K562 (cell line): ENCODE results near the gene ANK2. TPM values are rescaled to one million over a fixed set of nuclear protein-coding genes. Genes with fewer than 3 reads are reported as not detected.

Experiments
- ATAC-seq: fragments of 200-7000 bp; cut with Tn5 transposase; 3 replicates; pipeline ENCODE4 v1.9.1; 2020; ENCODE audit warnings: moderate library complexity
- BruUV-seq: library from RNA; stranded (reverse); fragments of 400-500 nt; replicated peaks from 2 replicates; lab custom pipeline; 2021; lab: Mats Ljungman, UMichigan
- CTCF ChIA-PET: fragments of 300-600 bp; formaldehyde crosslinking; extraction: SDS; loops from one replicate; lab custom pipeline; 2021; ENCODE audit warnings: low intra/inter-chr PET ratio; lab: Yijun Ruan, JAX
- POLR2A ChIA-PET: fragments of 300-600, 350-650 bp; sonication (Branson Sonifier 250); formaldehyde crosslinking; extraction: SDS; loops from one replicate; lab custom pipeline; 2021; ENCODE audit warnings: antibody characterized with exemption, inconsistent platforms; lab: Yijun Ruan, JAX
- DNase-seq, 4 experiments: peaks; one replicate each; pipeline versions ENCODE4 v3.0.0 to v3.0.0-alpha.2; 2011 to 2018; ENCODE audit warnings: low spot score in 3 of 4, mixed read lengths in 3 of 4; ENCODE audit errors: extremely low read depth in 1 of 4
- FAIRE-seq: peaks from 2 replicates; lab custom pipeline; 2011; peaks lifted over from hg19 to GRCh38; lab: Jason Lieb, UNC
- H2AFZ ChIP-seq: 2 replicates; pipeline ENCODE4 v1.6.0; 2011; ENCODE audit warnings: low read depth, low read length, control low read depth, inconsistent platforms
- H3K27ac ChIP-seq: fragments of 200-600 bp; 3 replicates; pipeline ENCODE4 v1.8.0; 2011; ENCODE audit warnings: low read depth, mild to moderate bottlenecking, control low read depth, inconsistent platforms, low read length, moderate library complexity, mixed read lengths; ENCODE audit errors: extremely low read depth
- H3K27me3 ChIP-seq, 2 experiments: fragments of 300-600 bp in 1 of 2; 2 replicates in 1 of 2; 3 replicates in 1 of 2; pipeline versions ENCODE4 v1.6.0 to v1.8.0; 2011; ENCODE audit warnings: inconsistent platforms in 2 of 2, low read length in 2 of 2, mild to moderate bottlenecking in 1 of 2, mixed read lengths in 1 of 2, moderate library complexity in 1 of 2; ENCODE audit not compliant: control insufficient read depth in 2 of 2, insufficient read depth in 2 of 2
- H3K36me3 ChIP-seq: fragments of 300-600 bp; 3 replicates; pipeline ENCODE4 v1.8.0; 2011; ENCODE audit warnings: mild to moderate bottlenecking, low read length, inconsistent platforms; ENCODE audit not compliant: control insufficient read depth, insufficient read depth
- H3K4me1 ChIP-seq, 2 experiments: fragments of 200-600 bp in 1 of 2; replicated peaks in 1 of 2; 2 replicates in 1 of 2; 3 replicates in 1 of 2; pipeline versions ENCODE4 v1.5.1 to v1.8.0; 2011; ENCODE audit warnings: inconsistent platforms in 2 of 2, low read length in 2 of 2, mild to moderate bottlenecking in 1 of 2, mixed read lengths in 1 of 2, moderate library complexity in 1 of 2; ENCODE audit not compliant: control insufficient read depth in 2 of 2, insufficient read depth in 2 of 2
- H3K4me2 ChIP-seq: 2 replicates; pipeline ENCODE4 v1.6.1; 2011; ENCODE audit warnings: low read length, control low read depth, inconsistent platforms, mixed read lengths; ENCODE audit not compliant: insufficient read depth
- H3K4me3 ChIP-seq: fragments of 200-600 bp; sonication (generic), shearing (Covaris generic); 2 replicates; pipeline ENCODE4 v1.5.1; 2016; ENCODE audit warnings: control low read depth, inconsistent platforms
- H3K79me2 ChIP-seq: fragments of 200-600 bp; 3 replicates; pipeline ENCODE4 v1.8.0; 2011; ENCODE audit warnings: low read length, inconsistent platforms; ENCODE audit not compliant: control insufficient read depth, insufficient read depth
- H3K9ac ChIP-seq, 2 experiments: 2 replicates each; pipeline versions ENCODE4 v1.6.0 to v1.6.1; 2011; ENCODE audit warnings: low read depth in 2 of 2, low read length in 2 of 2, control low read depth in 1 of 2, inconsistent platforms in 1 of 2, mild to moderate bottlenecking in 1 of 2, mixed read lengths in 1 of 2; ENCODE audit not compliant: insufficient read depth in 1 of 2
- H3K9me1 ChIP-seq: one replicate; pipeline ENCODE4 v1.6.0; 2011; ENCODE audit warnings: inconsistent platforms, mild to moderate bottlenecking, low read length, moderate library complexity; ENCODE audit not compliant: control insufficient read depth, insufficient read depth
- H3K9me3 ChIP-seq: replicated peaks from 2 replicates; pipeline ENCODE4 v1.5.1; 2011; ENCODE audit warnings: low read depth, low read length, inconsistent platforms; ENCODE audit not compliant: control insufficient read depth, insufficient read depth
- H4K20me1 ChIP-seq: replicated peaks from 2 replicates; pipeline ENCODE4 v1.6.1; 2011; ENCODE audit warnings: low read length, inconsistent platforms, mixed read lengths; ENCODE audit not compliant: control insufficient read depth, insufficient read depth
- FOXJ3 ChIP-seq: sonication (generic); formaldehyde crosslinking; IDR thresholded peaks from 2 replicates; pipeline ENCODE4 v1.4.0; 2020; ENCODE audit warnings: mild to moderate bottlenecking, missing genetic modification reagents
- FOXP1 ChIP-seq: sonication (generic); formaldehyde crosslinking; IDR thresholded peaks from 2 replicates; pipeline ENCODE4 v1.8.0; 2022; ENCODE audit warnings: mild to moderate bottlenecking, missing genetic modification reagents
- MEIS2 ChIP-seq: fragments of 450-650 bp; IDR thresholded peaks from 2 replicates; pipeline ENCODE4 v1.6.1; 2014; ENCODE audit warnings: mild to moderate bottlenecking; ENCODE audit not compliant: partially characterized antibody
- PHB2 ChIP-seq: fragments of 450-650 bp; IDR thresholded peaks from 2 replicates; pipeline ENCODE4 v1.6.1; 2017; ENCODE audit warnings: low read depth
- SIRT6 ChIP-seq: IDR thresholded peaks from one replicate; pipeline ENCODE4 v1.6.1; 2012; ENCODE audit warnings: low read depth, mild to moderate bottlenecking, control low read depth, inconsistent platforms, low read length, moderate library complexity
- ZFPM2 ChIP-seq: fragments of 250-450 bp; sonication (Bioruptor Pico); IDR thresholded peaks from 2 replicates; pipeline ENCODE4 v1.5.1; 2022; ENCODE audit warnings: mild to moderate bottlenecking
- ZNF644 ChIP-seq: fragments of 200-800 bp; sonication (Bioruptor generic); IDR thresholded peaks from 2 replicates; pipeline ENCODE4 v1.6.1; 2016; ENCODE audit warnings: low read depth, missing genetic modification characterization, missing compliant biosample characterization
- WGBS: fragments of 100-300 bp; shearing (Covaris generic); methylation state at CpG from one replicate; pipeline ENCODE4 v1.1.6; 2016; ENCODE audit warnings: low coverage, mixed read lengths; ENCODE audit not compliant: insufficient coverage; ENCODE audit errors: missing lambda C conversion rate; 5-methylcytosine and 5-hydroxymethylcytosine counted together
- in situ Hi-C: fragments of 300-500 bp; cut with MboI; formaldehyde crosslinking; loops from 4 replicates; pipeline ENCODE4 v1.15.0; 2018; ENCODE audit warnings: inconsistent platforms, mixed read lengths
- intact Hi-C: fragments of 100-400 bp; cut with micrococcal nuclease; formaldehyde crosslinking; loops from 2 replicates; pipeline ENCODE4 v1.14.2; 2022
- polyA plus RNA-seq, 8 experiments: library from polyadenylated mRNA; depleted of rRNA in 4 of 8; stranded (reverse) in 5 of 8; unstranded in 3 of 8; fragments of >200 nt; fragmentation: Nextera tagmentation in 2 of 8; fragmentation: Illumina TruSeq in 1 of 8; extraction: Ambion mirVana in 2 of 8; extraction: Trizol in 1 of 8; gene quantifications; 2 replicates each; pipeline versions ENCODE4 v1.2.1 to v1.2.3, GENCODE V29; 2011 to 2014; ENCODE audit warnings: inconsistent platforms in 1 of 8, missing spikeins in 1 of 8
- total RNA-seq, 7 experiments: library from RNA; depleted of rRNA in 6 of 7; stranded (reverse); fragments of >200 nt in 6 of 7; fragmentation: Illumina TruSeq in 2 of 7; extraction: Trizol in 2 of 7; gene quantifications; 2 replicates each; pipeline versions ENCODE4 v1.2.1 to v1.2.3, GENCODE V29; 2011 to 2021; ENCODE audit warnings: low replicate concordance in 1 of 7
- TF ChIP-seq, protein P1 (sequence below): fragments of 450-650 bp; IDR thresholded peaks from 2 replicates; pipeline ENCODE4 v1.7.1; 2018; ENCODE audit warnings: mild to moderate bottlenecking, low read depth; ENCODE audit not compliant: partially characterized antibody
- TF ChIP-seq, protein P2 (sequence below): fragments of 250-450 bp; sonication (Bioruptor Pico); IDR thresholded peaks from 2 replicates; pipeline ENCODE4 v1.5.0; 2021
- TF ChIP-seq, protein P3 (sequence below): fragments of 450-650 bp; conservative IDR thresholded peaks from 2 replicates; pipeline ENCODE4 v1.6.1; 2016; ENCODE audit warnings: missing genetic modification characterization, low read depth, mild to moderate bottlenecking, control low read depth, missing compliant biosample characterization
- TF ChIP-seq, protein P4 (sequence below): fragments of 450-650 bp; formaldehyde crosslinking; IDR thresholded peaks from 2 replicates; pipeline ENCODE4 v1.4.0; 2020; ENCODE audit warnings: mild to moderate bottlenecking, moderate library complexity
- TF ChIP-seq, protein P5 (sequence below): fragments of 450-650 bp; IDR thresholded peaks from 2 replicates; pipeline ENCODE4 v1.6.1; 2018; ENCODE audit not compliant: partially characterized antibody

The ANK2 gene
- total and polyA plus RNA-seq, 9 of the 15 experiments (the other 6 are each of a cell fraction or from before 2014, with no cell fraction given): 0.07 to 0.24 TPM; not detected in 7

DNA sequence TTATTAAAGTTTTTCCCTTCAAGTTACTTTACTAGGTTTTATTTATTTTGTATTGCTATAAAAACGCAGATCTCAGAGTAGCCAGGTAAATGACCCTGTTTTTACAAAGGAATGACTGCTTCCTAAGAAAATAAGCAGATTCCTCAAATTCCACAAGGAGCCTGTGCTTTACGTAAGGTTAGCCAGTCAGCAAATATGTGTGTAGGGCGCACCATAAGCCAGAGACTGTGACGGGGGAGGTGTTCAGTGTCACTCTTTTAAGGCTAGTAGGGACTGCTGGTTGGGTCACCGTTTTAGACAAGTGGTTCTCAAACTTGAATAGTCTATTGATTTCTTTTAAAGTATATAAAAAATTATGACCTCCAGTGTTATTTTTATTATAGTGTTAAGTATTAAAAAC, 119.9 kb downstream of the ANK2 start:
- H4K20me1 ChIP-seq: no peaks in the 10 kb centered on the region
- no peaks in the 10 kb centered on the region for H3K36me3 ChIP-seq
- H3K4me2 ChIP-seq: no peak overlapping the region
- no peak overlapping the region for H3K27ac ChIP-seq
- H3K9me3 ChIP-seq: no peaks in the 10 kb centered on the region
- H2AFZ ChIP-seq: no peak overlapping the region
- POLR2A ChIA-PET: no interaction called here
- in situ Hi-C loops: no loop called here
- DNase-seq: no peak
- H3K4me3 ChIP-seq: no peak overlapping the region
- H3K9me1 ChIP-seq: no peaks in the 10 kb centered on the region
- no peak overlapping the region for H3K9ac ChIP-seq
- no peaks in the 10 kb centered on the region for H3K4me1 ChIP-seq
- BruUV-seq: no TSS peak
- no peak for FAIRE-seq
- intact Hi-C loops: no loop called here
- under 1% methylated on average over 5 of the region's 5 CpGs for WGBS
- CTCF ChIA-PET: no interaction called here
- H3K79me2 ChIP-seq: no peaks in the 10 kb centered on the region
- no peaks in the 10 kb centered on the region for H3K27me3 ChIP-seq
- no peak for ATAC-seq
- TF ChIP-seq SIRT6 (no peak), FOXP1 (no peak), PHB2 (no peak), ZFPM2 (CRISPR knock-in tag) (no peak), ZNF644 (tag) (no peak), FOXJ3 (CRISPR knock-in tag) (no peak), MEIS2 (no peak)
- TF ChIP-seq, protein P1, sequence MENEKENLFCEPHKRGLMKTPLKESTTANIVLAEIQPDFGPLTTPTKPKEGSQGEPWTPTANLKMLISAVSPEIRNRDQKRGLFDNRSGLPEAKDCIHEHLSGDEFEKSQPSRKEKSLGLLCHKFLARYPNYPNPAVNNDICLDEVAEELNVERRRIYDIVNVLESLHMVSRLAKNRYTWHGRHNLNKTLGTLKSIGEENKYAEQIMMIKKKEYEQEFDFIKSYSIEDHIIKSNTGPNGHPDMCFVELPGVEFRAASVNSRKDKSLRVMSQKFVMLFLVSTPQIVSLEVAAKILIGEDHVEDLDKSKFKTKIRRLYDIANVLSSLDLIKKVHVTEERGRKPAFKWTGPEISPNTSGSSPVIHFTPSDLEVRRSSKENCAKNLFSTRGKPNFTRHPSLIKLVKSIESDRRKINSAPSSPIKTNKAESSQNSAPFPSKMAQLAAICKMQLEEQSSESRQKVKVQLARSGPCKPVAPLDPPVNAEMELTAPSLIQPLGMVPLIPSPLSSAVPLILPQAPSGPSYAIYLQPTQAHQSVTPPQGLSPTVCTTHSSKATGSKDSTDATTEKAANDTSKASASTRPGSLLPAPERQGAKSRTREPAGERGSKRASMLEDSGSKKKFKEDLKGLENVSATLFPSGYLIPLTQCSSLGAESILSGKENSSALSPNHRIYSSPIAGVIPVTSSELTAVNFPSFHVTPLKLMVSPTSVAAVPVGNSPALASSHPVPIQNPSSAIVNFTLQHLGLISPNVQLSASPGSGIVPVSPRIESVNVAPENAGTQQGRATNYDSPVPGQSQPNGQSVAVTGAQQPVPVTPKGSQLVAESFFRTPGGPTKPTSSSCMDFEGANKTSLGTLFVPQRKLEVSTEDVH: no peak
- TF ChIP-seq, protein P2, sequence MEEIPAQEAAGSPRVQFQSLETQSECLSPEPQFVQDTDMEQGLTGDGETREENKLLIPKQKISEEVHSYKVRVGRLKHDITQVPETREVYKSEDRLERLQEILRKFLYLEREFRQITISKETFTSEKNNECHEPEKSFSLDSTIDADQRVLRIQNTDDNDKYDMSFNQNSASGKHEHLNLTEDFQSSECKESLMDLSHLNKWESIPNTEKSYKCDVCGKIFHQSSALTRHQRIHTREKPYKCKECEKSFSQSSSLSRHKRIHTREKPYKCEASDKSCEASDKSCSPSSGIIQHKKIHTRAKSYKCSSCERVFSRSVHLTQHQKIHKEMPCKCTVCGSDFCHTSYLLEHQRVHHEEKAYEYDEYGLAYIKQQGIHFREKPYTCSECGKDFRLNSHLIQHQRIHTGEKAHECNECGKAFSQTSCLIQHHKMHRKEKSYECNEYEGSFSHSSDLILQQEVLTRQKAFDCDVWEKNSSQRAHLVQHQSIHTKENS (CRISPR knock-in tag): no peak
- TF ChIP-seq, protein P3, sequence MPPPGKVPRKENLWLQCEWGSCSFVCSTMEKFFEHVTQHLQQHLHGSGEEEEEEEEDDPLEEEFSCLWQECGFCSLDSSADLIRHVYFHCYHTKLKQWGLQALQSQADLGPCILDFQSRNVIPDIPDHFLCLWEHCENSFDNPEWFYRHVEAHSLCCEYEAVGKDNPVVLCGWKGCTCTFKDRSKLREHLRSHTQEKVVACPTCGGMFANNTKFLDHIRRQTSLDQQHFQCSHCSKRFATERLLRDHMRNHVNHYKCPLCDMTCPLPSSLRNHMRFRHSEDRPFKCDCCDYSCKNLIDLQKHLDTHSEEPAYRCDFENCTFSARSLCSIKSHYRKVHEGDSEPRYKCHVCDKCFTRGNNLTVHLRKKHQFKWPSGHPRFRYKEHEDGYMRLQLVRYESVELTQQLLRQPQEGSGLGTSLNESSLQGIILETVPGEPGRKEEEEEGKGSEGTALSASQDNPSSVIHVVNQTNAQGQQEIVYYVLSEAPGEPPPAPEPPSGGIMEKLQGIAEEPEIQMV (tag): no peak
- TF ChIP-seq, protein P4, sequence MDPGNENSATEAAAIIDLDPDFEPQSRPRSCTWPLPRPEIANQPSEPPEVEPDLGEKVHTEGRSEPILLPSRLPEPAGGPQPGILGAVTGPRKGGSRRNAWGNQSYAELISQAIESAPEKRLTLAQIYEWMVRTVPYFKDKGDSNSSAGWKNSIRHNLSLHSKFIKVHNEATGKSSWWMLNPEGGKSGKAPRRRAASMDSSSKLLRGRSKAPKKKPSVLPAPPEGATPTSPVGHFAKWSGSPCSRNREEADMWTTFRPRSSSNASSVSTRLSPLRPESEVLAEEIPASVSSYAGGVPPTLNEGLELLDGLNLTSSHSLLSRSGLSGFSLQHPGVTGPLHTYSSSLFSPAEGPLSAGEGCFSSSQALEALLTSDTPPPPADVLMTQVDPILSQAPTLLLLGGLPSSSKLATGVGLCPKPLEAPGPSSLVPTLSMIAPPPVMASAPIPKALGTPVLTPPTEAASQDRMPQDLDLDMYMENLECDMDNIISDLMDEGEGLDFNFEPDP (CRISPR knock-in tag): no peak
- TF ChIP-seq, protein P5, sequence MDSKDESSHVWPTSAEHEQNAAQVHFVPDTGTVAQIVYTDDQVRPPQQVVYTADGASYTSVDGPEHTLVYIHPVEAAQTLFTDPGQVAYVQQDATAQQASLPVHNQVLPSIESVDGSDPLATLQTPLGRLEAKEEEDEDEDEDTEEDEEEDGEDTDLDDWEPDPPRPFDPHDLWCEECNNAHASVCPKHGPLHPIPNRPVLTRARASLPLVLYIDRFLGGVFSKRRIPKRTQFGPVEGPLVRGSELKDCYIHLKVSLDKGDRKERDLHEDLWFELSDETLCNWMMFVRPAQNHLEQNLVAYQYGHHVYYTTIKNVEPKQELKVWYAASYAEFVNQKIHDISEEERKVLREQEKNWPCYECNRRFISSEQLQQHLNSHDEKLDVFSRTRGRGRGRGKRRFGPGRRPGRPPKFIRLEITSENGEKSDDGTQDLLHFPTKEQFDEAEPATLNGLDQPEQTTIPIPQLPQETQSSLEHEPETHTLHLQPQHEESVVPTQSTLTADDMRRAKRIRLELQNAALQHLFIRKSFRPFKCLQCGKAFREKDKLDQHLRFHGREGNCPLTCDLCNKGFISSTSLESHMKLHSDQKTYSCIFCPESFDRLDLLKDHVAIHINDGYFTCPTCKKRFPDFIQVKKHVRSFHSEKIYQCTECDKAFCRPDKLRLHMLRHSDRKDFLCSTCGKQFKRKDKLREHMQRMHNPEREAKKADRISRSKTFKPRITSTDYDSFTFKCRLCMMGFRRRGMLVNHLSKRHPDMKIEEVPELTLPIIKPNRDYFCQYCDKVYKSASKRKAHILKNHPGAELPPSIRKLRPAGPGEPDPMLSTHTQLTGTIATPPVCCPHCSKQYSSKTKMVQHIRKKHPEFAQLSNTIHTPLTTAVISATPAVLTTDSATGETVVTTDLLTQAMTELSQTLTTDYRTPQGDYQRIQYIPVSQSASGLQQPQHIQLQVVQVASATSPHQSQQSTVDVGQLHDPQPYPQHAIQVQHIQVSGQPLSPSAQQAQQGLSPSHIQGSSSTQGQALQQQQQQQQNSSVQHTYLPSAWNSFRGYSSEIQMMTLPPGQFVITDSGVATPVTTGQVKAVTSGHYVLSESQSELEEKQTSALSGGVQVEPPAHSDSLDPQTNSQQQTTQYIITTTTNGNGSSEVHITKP: no peak
